BJ (cell line): ENCODE data around the gene RELL1. TPM values are rescaled to one million over a fixed set of nuclear protein-coding genes. Genes with fewer than 3 reads are reported as not detected.

Experiments
- CTCF ChIA-PET: fragments of 350-600 bp; formaldehyde crosslinking; extraction: SDS; loops from one replicate; lab custom pipeline; 2021; ENCODE audit warnings: antibody characterized with exemption, inconsistent platforms; lab: Yijun Ruan, JAX
- POLR2A ChIA-PET: fragments of 300-600 bp; sonication (Branson Sonifier 250); formaldehyde crosslinking; extraction: SDS; loops from one replicate; lab custom pipeline; 2021; ENCODE audit warnings: antibody characterized with exemption; lab: Charles Lee
- DNase-seq: peaks from one replicate; pipeline ENCODE4 v3.0.0-alpha.2; 2011; ENCODE audit warnings: low read depth
- H3K27me3 ChIP-seq: 2 replicates; pipeline ENCODE4 v1.6.0; 2011; ENCODE audit warnings: low read length; ENCODE audit not compliant: control insufficient read depth, insufficient read depth
- H3K36me3 ChIP-seq: 2 replicates; pipeline ENCODE4 v1.5.1; 2011; ENCODE audit warnings: low read length; ENCODE audit not compliant: control insufficient read depth, insufficient read depth
- H3K4me3 ChIP-seq: 2 replicates; pipeline ENCODE4 v1.5.1; 2011; ENCODE audit warnings: low read depth, mild to moderate bottlenecking, control low read depth, low read length
- CTCF ChIP-seq: IDR thresholded peaks from 2 replicates; pipeline ENCODE4 v1.5.1; 2011; ENCODE audit warnings: low read depth, mild to moderate bottlenecking, control low read depth, inconsistent platforms, low read length, moderate library complexity; ENCODE audit not compliant: insufficient read depth
- polyA plus RNA-seq: library from polyadenylated mRNA; depleted of rRNA; stranded (reverse); fragments of >200 nt; gene quantifications from 2 replicates; pipeline ENCODE4 v1.2.3, GENCODE V29; 2011

Gene RELL1
- polyA plus RNA-seq, 1 experiment: 6.5 TPM

GRCh38 chr4:37662861-37663390 is 23.2 kb downstream of the RELL1 start:
- Histone ChIP-seq H3K4me3 (no peak overlapping the region), H3K36me3 (no peaks in the 10 kb centered on the region), H3K27me3 (no peaks in the 10 kb centered on the region)
- ChIA-PET POLR2A (no interaction called here), CTCF (no interaction called here)
- DNase-seq: no peak
- no peak for TF ChIP-seq CTCF

GRCh38 chr4:37662251-37662650 is 23.9 kb downstream of the RELL1 start:
- no peaks in the 10 kb centered on the region for H3K27me3 ChIP-seq
- H3K36me3 ChIP-seq: no peaks in the 10 kb centered on the region
- POLR2A ChIA-PET: no interaction called here
- no peak overlapping the region for H3K4me3 ChIP-seq
- no peak for DNase-seq
- CTCF ChIA-PET: no interaction called here
- TF ChIP-seq CTCF: no peak

GRCh38 chr4:37661772-37662171 is 24.4 kb downstream of the RELL1 start:
- no peaks in the 10 kb centered on the region for H3K27me3 ChIP-seq
- POLR2A ChIA-PET: no interaction called here
- CTCF ChIA-PET: no interaction called here
- peak; percentile 61 for DNase-seq
- no peak overlapping the region for H3K4me3 ChIP-seq
- no peaks in the 10 kb centered on the region for H3K36me3 ChIP-seq
- TF ChIP-seq CTCF: no peak

- Histone ChIP-seq H3K4me3 (no peak overlapping the region), H3K36me3 (no peaks in the 10 kb centered on the region), H3K27me3 (no peaks in the 10 kb centered on the region)
- TF ChIP-seq CTCF: no peak
- ChIA-PET CTCF (no interaction called here), POLR2A (interaction anchor here (0.6 kb wide), 1 partner anchor 41 kb away, joined by 4 read pairs; no protein-coding TSS in a partner anchor)
- no peak for DNase-seq
Observed at GRCh38 chr4:37659696-37660095, 26.5 kb downstream of the RELL1 start.

GRCh38 chr4:37656649-37657048 is 29.5 kb downstream of the RELL1 start:
- no peak for TF ChIP-seq CTCF
- no peaks in the 10 kb centered on the region for H3K27me3 ChIP-seq
- ChIA-PET POLR2A (no interaction called here), CTCF (interaction anchor here (1.7 kb wide), 1 partner anchor 11 kb away, joined by 5 read pairs; no protein-coding TSS in a partner anchor)
- no peak for DNase-seq
- H3K36me3 ChIP-seq: no peaks in the 10 kb centered on the region
- no peak overlapping the region for H3K4me3 ChIP-seq
